Uterus (tissue), 4 donors: ENCODE results near the gene HAND1. TPM values are rescaled to one million over a fixed set of nuclear protein-coding genes. Genes with fewer than 3 reads are reported as not detected.

Experiments
- DNase-seq, 2 donors: peaks; one replicate each; pipeline ENCODE4 v3.0.0-alpha.2; 2019 to 2020
- H3K27ac ChIP-seq, 2 donors: fragments of 200-600 bp; sonication (generic); 1 replicate in 1 of 2; 2 replicates in 1 of 2; pipeline ENCODE4 v1.5.1; 2016 to 2018
- H3K27me3 ChIP-seq, 2 donors: fragments of 200-600 bp; sonication (generic); one replicate each; pipeline ENCODE4 v1.5.1; 2018 to 2019; ENCODE audit warnings: control low read depth in 1 of 2
- H3K36me3 ChIP-seq, 2 donors: fragments of 200-600 bp; sonication (generic); one replicate each; pipeline ENCODE4 v1.5.1; 2019; ENCODE audit warnings: control low read depth in 1 of 2
- H3K4me1 ChIP-seq, 2 donors: fragments of 200-600 bp; sonication (generic); one replicate each; pipeline ENCODE4 v1.5.1; 2018 to 2019; ENCODE audit warnings: control low read depth in 1 of 2
- H3K4me3 ChIP-seq, 2 donors: fragments of 200-600 bp; sonication (generic); 1 replicate in 1 of 2; 2 replicates in 1 of 2; pipeline ENCODE4 v1.5.1; 2018 to 2019; ENCODE audit warnings: mild to moderate bottlenecking in 1 of 2
- H3K9me3 ChIP-seq, 2 donors: fragments of 200-600 bp; sonication (generic); one replicate each; pipeline ENCODE4 v1.5.1; 2019; ENCODE audit warnings: control low read depth in 1 of 2
- CTCF ChIP-seq, 4 experiments: fragments of 200-600 bp in 2 of 4; fragments of 450-650 bp in 2 of 4; sonication (generic) in 2 of 4; IDR thresholded peaks; one replicate each; pipeline ENCODE4 v1.5.1; 2016 to 2019; ENCODE audit warnings: antibody characterized with exemption in 4 of 4, mild to moderate bottlenecking in 2 of 4, moderate library complexity in 1 of 4
- POLR2A ChIP-seq, 2 donors: fragments of 450-650 bp; IDR thresholded peaks; one replicate each; pipeline ENCODE4 v1.6.1; 2016; ENCODE audit warnings: antibody characterized with exemption in 2 of 2, mild to moderate bottlenecking in 1 of 2, moderate library complexity in 1 of 2
- intact Hi-C: fragments of 100-400 bp; cut with DNase I; formaldehyde crosslinking; loops from one replicate; pipeline ENCODE4 v1.15.1; 2023; ENCODE audit warnings: low total_unique reads
- total RNA-seq, 4 donors: library from RNA; depleted of rRNA in 3 of 4; stranded (reverse); fragments of >200 nt in 3 of 4; gene quantifications; one replicate each; pipeline versions ENCODE4 v1.1.0 to v1.2.4, GENCODE V29; 2014 to 2023
- donor health status: DM: yes; HTN: yes; CAD: no.

HAND1 gene
- total RNA-seq, 4 donors from 2014 or later = 0.14 TPM; not detected in 3

- H3K36me3 ChIP-seq = no peaks in the 10 kb centered on the region
- no peaks in the 10 kb centered on the region for H3K9me3 ChIP-seq
- TF ChIP-seq POLR2A (IDR thresholded peaks at IDR 0.05) = no peak
- TF ChIP-seq CTCF (IDR thresholded peaks at IDR 0.05) = no peak
- intact Hi-C loops = no loop called here
- no peak overlapping the region for H3K27ac ChIP-seq
- peaks cover 0 to 4% of the 10 kb centered on the region in 2 donors for H3K27me3 ChIP-seq
- H3K4me1 ChIP-seq = no peaks in the 10 kb centered on the region
- DNase-seq = no peak
- H3K4me3 ChIP-seq = no peak overlapping the region
Measured at GRCh38 chr5:154523104-154523503, 45.1 kb upstream of the HAND1 start.

- no peak for TF ChIP-seq CTCF (IDR thresholded peaks at IDR 0.05)
- no peak for TF ChIP-seq POLR2A (IDR thresholded peaks at IDR 0.05)
- no peaks in the 10 kb centered on the region for H3K9me3 ChIP-seq
- H3K36me3 ChIP-seq = no peaks in the 10 kb centered on the region
- no peak for DNase-seq
- intact Hi-C loops = no loop called here
- peaks cover 0 to 4% of the 10 kb centered on the region in 2 donors for H3K27me3 ChIP-seq
- H3K4me1 ChIP-seq = no peaks in the 10 kb centered on the region
- H3K4me3 ChIP-seq = no peak overlapping the region
- no peak overlapping the region for H3K27ac ChIP-seq
Measured at GRCh38 chr5:154522284-154522683, 44.3 kb upstream of the HAND1 start.

- no peak for TF ChIP-seq POLR2A (IDR thresholded peaks at IDR 0.05)
- TF ChIP-seq CTCF (IDR thresholded peaks at IDR 0.05) = no peak
- DNase-seq = no peak
- H3K4me1 ChIP-seq = no peaks in the 10 kb centered on the region
- H3K27ac ChIP-seq = no peak overlapping the region
- intact Hi-C loops = no loop called here
- peaks cover 0 to 4% of the 10 kb centered on the region in 2 donors for H3K27me3 ChIP-seq
- no peak overlapping the region for H3K4me3 ChIP-seq
- H3K9me3 ChIP-seq = no peaks in the 10 kb centered on the region
- no peaks in the 10 kb centered on the region for H3K36me3 ChIP-seq
Measured at GRCh38 chr5:154521756-154522155, 43.7 kb upstream of the HAND1 start.

GRCh38 chr5:154520861-154521453 lies 42.9 kb upstream of the HAND1 start:
- TF ChIP-seq CTCF (IDR thresholded peaks at IDR 0.05) (peak in 2 of 4 experiments; percentile 13 to 20), POLR2A (IDR thresholded peaks at IDR 0.05) (no peak)
- Histone ChIP-seq H3K27me3 (peaks cover 0 to 4% of the 10 kb centered on the region in 2 donors), H3K4me1 (no peaks in the 10 kb centered on the region), H3K9me3 (no peaks in the 10 kb centered on the region), H3K4me3 (no peak overlapping the region), H3K36me3 (no peaks in the 10 kb centered on the region), H3K27ac (no peak overlapping the region)
- intact Hi-C loops = no loop called here
- DNase-seq = no peak

- H3K27me3 ChIP-seq = peaks cover 0 to 4% of the 10 kb centered on the region in 2 donors
- no peaks in the 10 kb centered on the region for H3K4me1 ChIP-seq
- H3K9me3 ChIP-seq = no peaks in the 10 kb centered on the region
- no peak for TF ChIP-seq CTCF (IDR thresholded peaks at IDR 0.05)
- H3K4me3 ChIP-seq = no peak overlapping the region
- H3K27ac ChIP-seq = no peak overlapping the region
- DNase-seq = no peak
- intact Hi-C loops = no loop called here
- H3K36me3 ChIP-seq = no peaks in the 10 kb centered on the region
Measured at GRCh38 chr5:154519359-154519758, 41.3 kb upstream of the HAND1 start.
